Skeletal muscle satellite cell (primary cell): Measurements from ENCODE around the gene EFS.
A peak's percentile ranks its signal among the peaks of the same experiment; 100 is the strongest.

ENCODE experiments used
- H3K27me3 ChIP-seq: 2 replicates; pipeline ENCODE4 v1.7.0; 2013; ENCODE audit warnings: low read length; ENCODE audit not compliant: control insufficient read depth, insufficient read depth
- H3K36me3 ChIP-seq: 2 replicates; pipeline ENCODE4 v1.7.0; 2013; ENCODE audit warnings: mild to moderate bottlenecking, control low read depth, low read length; ENCODE audit not compliant: insufficient read depth
- H3K4me1 ChIP-seq: 2 replicates; pipeline ENCODE4 v1.7.0; 2013; ENCODE audit warnings: low read length; ENCODE audit not compliant: control insufficient read depth, insufficient read depth
- H3K4me2 ChIP-seq: 2 replicates; pipeline ENCODE4 v1.7.0; 2013; ENCODE audit warnings: mild to moderate bottlenecking, low read length
- H3K4me3 ChIP-seq: 2 replicates; pipeline ENCODE4 v1.7.0; 2013; ENCODE audit warnings: low read length
- H3K9ac ChIP-seq: 2 replicates; pipeline ENCODE4 v1.7.0; 2013; ENCODE audit warnings: mild to moderate bottlenecking, low read depth, low read length, moderate library complexity
- H3K9me3 ChIP-seq: replicated peaks from 2 replicates; pipeline ENCODE4 v1.7.0; 2013; ENCODE audit warnings: mild to moderate bottlenecking, control low read depth, low read length

The EFS gene

GRCh38 chr14:23352506-23353432, 12.2 kb downstream of the EFS start, which contains the start of gene SLC22A17:
SLC22A17 (minus strand) TSS chr14:23352887.
- peak within 1 kb of the TSS; percentile 91 for H3K4me2 ChIP-seq
- no peaks in the 10 kb centered on the region for H3K36me3 ChIP-seq
- peak within 1 kb of the TSS; percentile 18 for H3K9ac ChIP-seq
- peak within 1 kb of the TSS; percentile 79 for H3K4me3 ChIP-seq
- no peaks in the 10 kb centered on the region for H3K9me3 ChIP-seq
- H3K27me3 ChIP-seq = peaks cover 42% of the 10 kb centered on the region
- peaks cover 7% of the 10 kb centered on the region for H3K4me1 ChIP-seq

GRCh38 chr14:23351681-23352505, 13.1 kb downstream of the EFS start:
- Histone ChIP-seq H3K36me3 (no peaks in the 10 kb centered on the region), H3K9ac (peak overlapping the region; percentile 18), H3K4me2 (peak overlapping the region; percentile 91), H3K9me3 (no peaks in the 10 kb centered on the region), H3K4me3 (peak overlapping the region; percentile 79), H3K4me1 (peaks cover 7% of the 10 kb centered on the region), H3K27me3 (peaks cover 42% of the 10 kb centered on the region)

DNA sequence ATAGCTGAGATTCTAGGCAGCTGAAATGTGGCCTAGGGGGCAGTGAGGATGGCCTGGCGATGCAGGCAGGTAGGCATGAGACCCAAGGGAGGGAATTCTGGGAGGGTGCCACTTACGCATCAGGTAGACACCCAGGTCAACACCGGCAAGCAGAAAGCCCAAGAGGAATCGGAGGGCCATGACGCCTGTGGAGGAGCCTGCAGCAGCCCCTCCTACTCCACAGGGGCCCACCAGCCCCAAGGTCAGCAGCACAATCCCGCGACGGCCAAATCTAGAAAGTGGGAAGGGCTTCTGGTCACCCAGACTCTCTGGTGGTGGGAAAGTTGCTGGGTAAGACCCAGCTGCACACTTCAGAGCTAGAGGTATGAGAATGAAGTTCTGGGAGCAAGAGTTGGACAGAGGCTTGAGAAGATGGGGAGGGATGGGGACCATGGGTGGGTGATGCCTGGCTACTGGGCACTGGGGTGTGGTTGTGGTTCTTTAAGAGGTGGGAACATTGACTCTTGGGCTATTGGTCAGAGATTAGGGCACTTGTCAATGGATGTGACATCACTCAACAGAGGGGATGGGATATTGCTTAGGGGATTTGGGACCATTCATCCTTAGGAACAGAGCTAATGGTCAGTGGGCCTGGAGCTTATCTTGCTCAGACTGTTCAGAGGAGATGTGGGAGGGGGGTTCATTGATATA, 15.7 kb downstream of the EFS start:
- Histone ChIP-seq H3K27me3 (peaks cover 20% of the 10 kb centered on the region), H3K36me3 (no peaks in the 10 kb centered on the region), H3K4me1 (peaks cover 7% of the 10 kb centered on the region), H3K4me3 (no peak overlapping the region), H3K9ac (no peak overlapping the region), H3K9me3 (no peaks in the 10 kb centered on the region), H3K4me2 (no peak overlapping the region)

DNA sequence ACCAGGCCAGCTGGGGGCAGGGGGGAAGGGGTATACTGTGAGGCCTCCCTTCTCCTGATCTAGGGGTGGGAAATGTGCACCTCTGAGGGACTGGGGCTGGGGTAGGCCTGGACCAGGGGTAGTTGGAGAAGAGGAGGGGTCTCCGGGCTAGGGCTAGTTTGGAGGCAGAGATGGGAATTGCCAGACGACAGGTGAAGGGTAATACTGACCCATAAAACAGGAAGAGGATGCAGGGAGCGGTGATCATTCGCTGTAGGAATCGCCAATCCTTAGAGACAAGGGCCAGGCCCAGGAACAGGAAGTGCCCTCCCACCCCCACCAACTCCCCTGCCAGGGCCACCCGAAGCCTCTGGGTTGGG, 16.7 kb downstream of the EFS start:
- H3K9me3 ChIP-seq = no peaks in the 10 kb centered on the region
- H3K4me1 ChIP-seq = peaks cover 7% of the 10 kb centered on the region
- H3K36me3 ChIP-seq = no peaks in the 10 kb centered on the region
- H3K4me2 ChIP-seq = no peak overlapping the region
- H3K27me3 ChIP-seq = peaks cover 11% of the 10 kb centered on the region
- no peak overlapping the region for H3K9ac ChIP-seq
- H3K4me3 ChIP-seq = no peak overlapping the region

GRCh38 chr14:23347406-23348296, 17.3 kb downstream of the EFS start:
- Histone ChIP-seq H3K9ac (no peak overlapping the region), H3K9me3 (no peaks in the 10 kb centered on the region), H3K27me3 (peaks cover 8% of the 10 kb centered on the region), H3K4me3 (no peak overlapping the region), H3K36me3 (no peaks in the 10 kb centered on the region), H3K4me1 (peaks cover 7% of the 10 kb centered on the region), H3K4me2 (no peak overlapping the region)

GRCh38 chr14:23346693-23347405, 18.1 kb downstream of the EFS start:
- Histone ChIP-seq H3K9me3 (no peaks in the 10 kb centered on the region), H3K9ac (no peak overlapping the region), H3K4me3 (no peak overlapping the region), H3K27me3 (peaks cover 13% of the 10 kb centered on the region), H3K4me1 (peaks cover 3% of the 10 kb centered on the region), H3K4me2 (no peak overlapping the region), H3K36me3 (no peaks in the 10 kb centered on the region)

DNA sequence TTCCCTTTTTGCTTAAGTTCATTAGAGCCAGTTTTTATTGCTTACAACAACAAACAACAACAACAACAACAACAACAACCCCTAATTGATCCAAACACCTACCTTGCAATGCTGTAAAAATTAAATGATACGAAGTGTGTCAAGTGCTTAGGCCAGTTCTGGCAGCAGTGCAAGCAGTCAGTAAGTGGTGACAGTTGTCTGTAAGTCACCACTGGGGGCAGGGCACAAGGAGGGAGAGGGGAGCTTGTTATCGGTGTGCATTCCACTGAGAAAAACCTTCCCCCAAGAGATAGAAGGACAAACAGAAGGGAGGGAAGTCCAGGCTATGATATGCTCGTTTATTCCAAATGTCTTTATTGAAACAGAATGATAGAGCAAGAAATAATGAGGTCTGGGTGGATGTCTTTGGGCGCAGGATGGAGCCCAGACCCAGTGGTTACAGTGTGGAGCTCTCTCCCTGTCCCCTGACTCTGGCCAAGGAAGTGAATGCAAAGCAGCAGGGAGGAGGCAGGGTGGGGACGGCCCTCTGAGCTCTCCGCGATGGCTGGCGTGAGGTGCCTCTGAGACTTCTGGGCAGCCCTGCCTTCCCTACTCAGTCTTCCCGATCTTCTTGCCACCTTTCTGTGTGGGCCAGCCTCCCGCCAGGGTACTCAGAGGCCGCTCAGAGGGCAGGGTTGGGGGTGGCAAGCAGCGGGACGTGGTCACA, 18.8 kb downstream of the EFS start:
- no peak overlapping the region for H3K4me2 ChIP-seq
- no peaks in the 10 kb centered on the region for H3K9me3 ChIP-seq
- H3K27me3 ChIP-seq = peaks cover 9% of the 10 kb centered on the region
- H3K4me1 ChIP-seq = no peaks in the 10 kb centered on the region
- no peak overlapping the region for H3K4me3 ChIP-seq
- no peak overlapping the region for H3K9ac ChIP-seq
- no peaks in the 10 kb centered on the region for H3K36me3 ChIP-seq

DNA sequence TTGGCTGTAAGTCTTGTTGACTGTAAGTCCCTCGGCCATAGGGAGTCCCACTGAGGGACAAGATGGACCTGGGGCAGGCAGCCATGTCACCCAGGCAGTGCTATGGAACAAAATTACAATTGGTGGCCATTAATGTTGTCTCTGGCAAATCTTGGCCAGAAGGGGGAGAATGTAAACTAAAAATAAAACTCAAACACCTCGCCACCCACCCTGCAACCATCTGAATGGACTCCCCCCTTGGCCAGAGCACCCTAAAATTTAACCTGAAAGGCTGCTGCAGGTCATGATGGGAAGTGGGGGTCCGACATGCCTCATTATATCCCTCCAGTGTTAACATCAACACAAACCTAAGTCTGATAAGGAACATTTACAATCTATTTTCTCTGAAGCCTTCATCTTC, 20.5 kb downstream of the EFS start:
- Histone ChIP-seq H3K36me3 (no peaks in the 10 kb centered on the region), H3K4me2 (no peak overlapping the region), H3K27me3 (peaks cover 6% of the 10 kb centered on the region), H3K4me1 (no peaks in the 10 kb centered on the region), H3K9me3 (no peaks in the 10 kb centered on the region), H3K9ac (no peak overlapping the region), H3K4me3 (no peak overlapping the region)

- no peak overlapping the region for H3K4me2 ChIP-seq
- no peak overlapping the region for H3K9ac ChIP-seq
- H3K27me3 ChIP-seq = peaks cover 27% of the 10 kb centered on the region
- no peaks in the 10 kb centered on the region for H3K36me3 ChIP-seq
- no peak overlapping the region for H3K4me3 ChIP-seq
- no peaks in the 10 kb centered on the region for H3K4me1 ChIP-seq
- H3K9me3 ChIP-seq = no peaks in the 10 kb centered on the region
These were observed 25.3 kb downstream of the EFS start for GRCh38 chr14:23339506-23340268.
